ENCODE results near the gene SRC. TPM values are rescaled to one million over a fixed set of nuclear protein-coding genes. Genes with fewer than 3 reads are reported as not detected.

Gene SRC
- total and polyA plus RNA-seq, 2 of the 8 experiments (the other 6 are each of a cell fraction or from before 2014, with no cell fraction given) = 27.6 to 28.8 TPM

GRCh38 chr20:37297066-37297736 is 48.7 kb upstream of the SRC start:
- Histone ChIP-seq H3K79me2 (ENCODE audit: control insufficient read depth in 1 of 2, insufficient read depth in 2 of 2, low read length in 2 of 2) (peaks cover 0 to 39% of the 10 kb centered on the region in 2 experiments; a peak in 3 of 4 replicates), H3K4me2 (ENCODE audit: insufficient read depth in 1 of 2, low read depth in 2 of 2, low read length in 2 of 2) (no peak overlapping the region), H2BK5ac (ENCODE audit: low read depth, low read length) (no peak overlapping the region)

More at GRCh38 chr20:37297066-37297736, 48.7 kb upstream of the SRC start:
- H3K27me3 ChIP-seq (replicated peaks in 1 of 4; ENCODE audit: control insufficient read depth in 3 of 4, extremely low read depth in 1 of 4, insufficient read depth in 3 of 4, low read length in 3 of 4) = no peaks in the 10 kb centered on the region
- TF ChIP-seq POU5F1 (IDR thresholded peaks at IDR 0.05; ENCODE audit: low read depth, low read length) (no peak), GTF2F1 (IDR thresholded peaks at IDR 0.05; ENCODE audit: borderline replicate concordance, low read depth, low read length) (no peak), KDM5A (IDR thresholded peaks at IDR 0.05; ENCODE audit: low read length) (no peak), CBX8 (IDR thresholded peaks at IDR 0.05; ENCODE audit: borderline replicate concordance, low read depth, low read length) (no peak)
- H3K14ac ChIP-seq (ENCODE audit: insufficient read length) = no peak overlapping the region
- peaks cover 0 to 26% (median 10%) of the 10 kb centered on the region in 4 experiments; a peak in 5 of 8 replicates for H3K36me3 ChIP-seq (ENCODE audit: control insufficient read depth in 2 of 4, insufficient read depth in 4 of 4, low read length in 3 of 4)
- no peaks in the 10 kb centered on the region for H3K4me1 ChIP-seq (replicated peaks in 1 of 4; ENCODE audit: control insufficient read depth in 3 of 4, insufficient read depth in 4 of 4, low read length in 3 of 4)
- H3K23ac ChIP-seq (ENCODE audit: insufficient read length) = no peak overlapping the region
- no peak overlapping the region for H2AFZ ChIP-seq (ENCODE audit: low read length)
- H3K79me1 ChIP-seq (ENCODE audit: low read depth, low read length) = peaks cover 3% of the 10 kb centered on the region; the same call in 1 of the 2 replicates
- H4K8ac ChIP-seq (ENCODE audit: extremely low read depth, insufficient read depth, low read length) = no peak overlapping the region
- DNase-seq (ENCODE audit: low read depth in 1 of 2, low spot score in 2 of 2) (no peak), FAIRE-seq (no peak)
- H2BK120ac ChIP-seq (replicated peaks; ENCODE audit: low read depth, low read length) = no peak overlapping the region
- H3K4ac ChIP-seq (replicated peaks; ENCODE audit: insufficient read length, low read depth, low read length) = no peak overlapping the region
- 95% methylated on average over 11 of the region's 13 CpGs; no CpG with 5 or more reads in 1 of the 2 experiments for WGBS, 2 experiments (ENCODE audit: extremely low coverage in 1 of 2, insufficient coverage in 1 of 2, insufficient read length in 1 of 2, insufficient replicate concordance in 2 of 2, low coverage in 1 of 2, low lambda C conversion rate in 2 of 2, missing lambda C conversion rate in 1 of 2)
- H3K27ac ChIP-seq (ENCODE audit: low read depth, low read length) = no peak overlapping the region
- H2BK12ac ChIP-seq (ENCODE audit: low read depth, low read length) = no peak overlapping the region
- ChIA-PET POLR2A (ENCODE audit: partially characterized antibody) (interaction anchor here (1.1 to 1.2 kb wide), 3 partner anchors 11 to 39 kb away, joined by 3 to 5 read pairs (median 3); no protein-coding TSS in a partner anchor), CTCF (ENCODE audit: partially characterized antibody) (interaction anchor here (0.8 to 2.0 kb wide), 6 partner anchors 11 to 92 kb away, joined by 3 to 9 read pairs (median 4); no protein-coding TSS in a partner anchor)
- H3K23me2 ChIP-seq (ENCODE audit: low read depth, low read length) = no peaks in the 10 kb centered on the region
- H2AK5ac ChIP-seq (ENCODE audit: low read depth, low read length) = no peak overlapping the region
- H2BK20ac ChIP-seq (ENCODE audit: low read length) = no peak overlapping the region
- H4K5ac ChIP-seq (ENCODE audit: insufficient read length, low read depth, low read length) = no peak overlapping the region
- H4K91ac ChIP-seq (replicated peaks; ENCODE audit: insufficient read length, low read length) = no peak overlapping the region
- H2BK15ac ChIP-seq (ENCODE audit: low read length) = no peak overlapping the region
- H3K9ac ChIP-seq (replicated peaks in 1 of 4; ENCODE audit: extremely low read depth in 1 of 4, low read depth in 3 of 4, low read length in 3 of 4) = no peak overlapping the region
- no peak overlapping the region for H3K4me3 ChIP-seq (ENCODE audit: extremely low read depth in 1 of 4, insufficient read depth in 2 of 4, low read depth in 3 of 4, low read length in 4 of 4)
- peaks cover 3 to 4% of the 10 kb centered on the region in 2 experiments; a peak in 2 of 4 replicates for H3K9me3 ChIP-seq (ENCODE audit: insufficient read depth in 2 of 2, low read depth in 1 of 2, low read length in 1 of 2)
- H4K20me1 ChIP-seq (replicated peaks in 1 of 2; ENCODE audit: control insufficient read depth in 1 of 2, insufficient read depth in 2 of 2, low read length in 2 of 2) = no peaks in the 10 kb centered on the region
- no peak overlapping the region for H3K18ac ChIP-seq (ENCODE audit: extremely low read depth, low read length)
- H3K56ac ChIP-seq (replicated peaks; ENCODE audit: insufficient read length, low read depth, low read length) = no peak overlapping the region

All from H1 (cell line).